SKM-1 treated with dmso at 0.1 percent for 144 hours (cell line): Measurements from ENCODE around the gene PRR35.
"Not testable (repeated sequence)": the region's sequence is repeated elsewhere in the genome, so short reads cannot be mapped to it uniquely, and the experiment has no call there.

Experiments used
- DNase-seq: peaks from one replicate; lab custom pipeline; 2025; ENCODE audit not compliant: unreplicated experiment; lab: John Stamatoyannopoulos, UW

PRR35 gene

DNA sequence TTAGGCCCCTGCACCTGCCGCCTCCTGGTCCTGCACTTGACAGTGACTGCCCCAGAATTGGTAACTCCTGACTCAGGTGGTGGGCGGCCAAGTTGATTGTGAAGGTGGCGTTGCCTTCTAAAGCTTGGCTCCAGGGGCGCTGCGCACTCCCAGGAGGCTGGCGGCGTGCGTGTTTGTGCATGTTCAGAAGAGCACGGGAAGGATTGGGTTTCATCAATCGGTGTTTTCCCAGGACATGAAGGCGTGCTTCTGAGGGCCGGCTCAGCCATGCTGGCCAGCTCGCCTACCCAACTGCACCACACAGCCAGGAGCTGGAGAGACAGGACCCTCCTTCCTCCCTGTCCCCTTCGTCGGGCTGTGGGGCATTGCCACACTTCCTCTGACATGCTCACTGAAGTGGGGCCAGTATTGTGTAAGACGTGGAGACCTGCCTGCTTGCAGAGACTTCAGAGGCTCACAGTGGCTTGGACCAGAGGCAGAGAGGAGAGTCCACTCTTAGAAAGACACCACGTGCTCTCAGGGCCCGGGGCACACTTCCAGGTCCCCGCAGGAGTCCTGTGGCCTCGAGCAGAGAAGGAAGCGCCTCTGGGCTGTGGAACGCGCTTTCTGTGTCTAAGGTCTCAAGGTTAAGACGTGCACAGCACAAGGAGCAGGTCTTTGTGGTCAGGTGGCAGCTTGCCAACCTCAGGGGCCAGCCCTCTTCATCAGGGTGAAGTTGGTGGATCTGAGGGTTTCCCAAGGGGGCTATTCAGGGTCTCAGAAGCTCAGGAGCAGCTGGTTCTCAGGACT is 32.5 kb downstream of the PRR35 start:
- peak; percentile 93 for DNase-seq

DNA sequence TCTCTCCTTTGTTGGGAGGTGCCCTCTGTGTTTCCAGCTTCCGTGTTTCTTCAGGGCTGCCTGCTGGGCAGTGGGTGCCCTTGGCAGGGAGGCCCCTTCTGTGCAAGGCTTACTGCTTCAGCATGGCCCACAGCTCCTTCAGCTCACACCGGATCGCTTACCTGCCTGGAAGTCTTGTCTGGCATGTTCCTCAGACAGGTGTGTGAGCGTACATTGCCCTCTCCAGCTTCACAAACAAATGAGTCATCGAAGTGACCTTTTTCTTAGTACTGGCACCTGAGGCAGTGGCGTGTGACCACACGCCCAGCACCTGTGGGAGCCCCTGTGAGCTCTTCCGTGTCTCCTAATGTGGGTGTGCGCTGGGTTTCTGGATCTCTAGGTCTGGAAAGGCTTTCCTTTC is 33.2 kb downstream of the PRR35 start:
- no peak for DNase-seq

DNA sequence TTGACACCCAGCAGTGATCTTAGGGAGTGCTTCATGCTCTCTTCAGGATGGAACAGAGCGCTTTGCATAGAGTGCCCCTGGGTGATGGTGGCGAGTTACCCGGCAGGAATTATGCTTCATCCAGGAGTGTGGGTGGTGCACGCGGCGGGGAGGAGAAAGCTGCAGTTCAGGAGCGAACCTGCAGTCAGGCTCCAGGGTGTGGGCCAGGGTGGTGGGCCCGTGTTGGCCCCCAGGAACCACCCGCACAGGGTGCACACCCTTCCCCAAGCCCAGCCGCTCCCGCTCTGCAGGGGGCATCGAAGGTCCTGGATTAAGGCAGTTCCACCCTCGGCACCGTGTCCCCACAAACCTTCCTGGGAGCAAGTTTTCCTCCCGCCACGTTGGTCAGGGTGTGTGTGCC is 33.6 kb downstream of the PRR35 start:
- DNase-seq: no peak

DNA sequence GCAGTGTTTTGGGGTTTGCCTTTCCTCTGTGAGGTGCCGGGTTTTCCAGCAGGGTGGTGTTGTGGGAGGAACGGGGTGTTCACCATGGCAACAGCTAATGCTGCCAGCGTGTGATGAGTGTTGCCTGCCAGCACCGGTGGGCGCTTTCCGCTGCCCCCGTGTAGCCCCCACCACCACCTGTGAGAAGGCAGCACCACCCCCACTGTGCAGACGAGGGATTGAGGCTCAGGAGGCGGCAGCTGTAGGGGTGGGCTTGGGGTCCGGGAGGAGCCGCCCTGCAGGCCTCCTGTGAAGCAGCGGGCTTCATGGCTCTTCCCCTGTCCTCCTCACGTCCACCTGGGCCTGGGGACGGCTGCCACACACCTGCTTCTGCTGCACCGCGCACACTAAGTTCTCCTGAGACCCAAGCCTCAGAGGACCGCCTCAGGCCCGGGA is 34.9 kb downstream of the PRR35 start:
- no peak for DNase-seq

DNA sequence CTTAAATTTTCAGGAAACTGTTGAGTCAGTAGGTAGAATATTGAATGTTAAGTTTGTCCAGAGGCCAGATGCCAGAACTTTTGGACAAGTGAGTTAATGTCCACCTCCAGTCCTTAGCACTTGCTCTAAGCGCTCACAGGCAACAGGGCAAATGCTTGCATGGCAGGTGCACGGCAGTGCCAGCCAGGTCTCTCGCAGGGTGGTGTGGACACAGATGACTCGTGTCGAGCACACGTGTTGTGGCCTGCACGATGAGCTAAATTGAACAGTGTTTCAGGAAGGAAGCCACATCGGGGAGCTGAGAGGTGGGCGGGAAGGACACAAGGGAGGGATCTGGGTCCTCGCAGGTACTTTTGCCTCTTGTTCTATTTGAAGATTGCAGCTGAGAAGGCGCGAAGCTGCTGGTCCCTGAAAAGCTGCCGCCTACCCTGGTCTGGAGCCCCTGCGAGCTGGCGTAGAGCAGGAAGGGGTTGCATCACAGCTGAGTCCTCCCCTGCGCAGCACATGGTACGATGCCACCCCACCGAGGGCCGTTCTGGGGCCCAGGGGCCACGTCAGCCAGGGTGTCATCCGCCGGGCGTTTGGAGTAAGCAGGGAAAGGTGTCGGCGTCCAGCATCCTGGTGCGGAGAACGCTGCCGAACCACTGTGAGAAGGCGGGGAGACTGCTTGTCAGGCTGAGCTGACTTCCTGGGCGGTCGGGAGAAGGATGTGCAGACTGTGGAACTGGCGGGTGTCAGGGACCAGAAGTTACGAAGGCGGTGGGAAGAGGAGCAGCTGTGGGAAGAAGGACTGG is 35.9 kb downstream of the PRR35 start:
- DNase-seq: no peak

DNA sequence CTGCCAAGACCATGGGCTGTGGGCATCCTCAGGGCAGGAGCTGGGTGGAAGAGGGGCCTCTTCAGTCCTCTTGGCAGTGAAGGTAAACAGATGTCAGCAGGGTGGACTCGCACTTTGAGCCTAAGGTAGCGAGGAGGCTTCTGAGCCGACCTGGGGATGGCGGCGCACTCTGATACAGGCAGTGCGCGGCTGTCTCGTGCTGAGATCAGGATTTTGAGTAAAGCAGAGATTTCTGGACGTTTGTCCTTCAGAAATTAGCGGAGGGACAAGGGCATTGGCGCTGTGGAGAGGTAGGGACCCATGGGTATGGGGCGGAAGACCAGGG is 36.5 kb downstream of the PRR35 start:
- DNase-seq: no peak

DNA sequence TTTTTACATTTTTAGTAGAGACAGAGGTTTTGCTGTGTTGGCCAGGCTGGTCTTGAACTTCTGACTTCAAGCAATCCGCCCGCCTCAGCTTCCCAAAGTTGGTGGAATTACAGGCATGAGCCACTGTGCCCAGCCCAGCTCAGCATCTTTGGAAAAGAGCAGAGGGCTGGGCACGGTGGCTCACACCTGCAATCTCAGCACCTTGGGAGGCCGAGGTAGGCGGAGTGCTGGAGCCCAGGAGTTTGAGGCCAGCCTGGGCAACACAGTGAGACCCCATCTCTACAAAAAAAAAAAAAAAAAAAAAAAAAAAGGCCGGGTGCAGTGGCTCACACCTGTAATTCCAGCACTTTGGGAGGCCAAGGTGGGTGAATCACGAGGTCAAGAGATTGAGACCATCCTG is 37.5 kb downstream of the PRR35 start:
- DNase-seq: not testable (repeated sequence)

DNA sequence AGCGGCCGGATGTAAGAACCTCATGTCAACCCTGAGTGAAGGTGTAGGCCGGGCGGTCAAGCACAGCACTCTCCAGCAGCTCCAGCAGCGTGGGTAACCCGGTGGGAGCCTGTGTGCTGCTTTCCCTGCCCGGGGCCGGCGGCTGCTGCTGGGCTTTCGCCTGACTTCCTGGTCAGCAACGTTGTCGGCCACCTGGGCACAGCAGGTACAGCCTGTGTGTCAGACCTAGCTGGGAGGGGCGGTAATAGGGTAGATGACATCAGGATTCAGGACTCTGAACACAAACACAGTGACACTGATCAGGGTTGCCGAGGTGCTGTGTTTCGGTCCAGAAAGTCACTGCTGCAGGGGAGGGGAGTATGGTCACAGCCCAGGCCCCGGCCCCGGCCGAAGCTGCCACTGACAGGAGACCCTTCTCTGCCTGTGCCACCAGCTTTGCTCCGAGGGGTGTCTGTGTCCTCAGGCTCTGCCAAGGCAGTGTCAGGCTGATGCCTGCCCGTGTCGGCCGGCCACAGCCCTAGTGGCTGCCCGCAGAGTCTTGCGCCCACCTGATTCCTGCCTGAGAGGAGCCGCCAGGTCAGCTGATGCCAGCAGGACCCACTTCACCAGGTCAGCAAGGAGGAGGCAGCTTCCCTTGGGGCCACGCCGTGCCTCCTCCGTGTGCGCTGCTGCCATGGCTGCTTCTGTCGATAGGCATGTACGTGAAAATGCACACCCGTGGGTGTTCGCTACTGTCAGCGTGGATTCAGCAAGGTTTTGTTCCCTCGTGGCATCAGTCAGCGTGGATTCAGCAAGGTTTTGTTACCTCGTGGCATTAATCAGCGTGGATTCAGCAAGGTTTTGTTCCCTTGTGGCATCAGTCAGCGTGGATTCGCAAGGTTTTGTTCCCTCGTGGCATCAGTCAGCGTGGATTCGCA is 38.9 kb downstream of the PRR35 start:
- DNase-seq: no peak

DNA sequence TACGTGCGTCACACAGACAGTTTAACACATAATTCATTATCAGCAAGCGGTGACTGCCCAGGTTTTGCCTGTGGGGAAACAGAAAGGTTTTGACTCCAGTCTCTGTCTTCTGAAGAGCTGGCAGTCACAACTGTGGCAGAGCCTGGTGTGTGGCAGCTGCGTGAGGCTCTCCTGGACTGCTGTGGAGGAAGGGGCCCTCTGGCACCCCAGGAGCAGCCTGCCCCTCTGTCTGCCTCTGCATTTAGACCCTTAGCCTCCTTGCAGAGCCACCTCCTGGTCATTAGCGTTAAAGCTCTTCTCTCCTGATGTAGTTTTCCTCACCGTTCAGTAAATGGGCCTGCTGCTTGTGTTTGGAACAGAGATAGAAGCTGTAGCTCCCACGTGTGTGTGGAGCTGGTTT is 40.6 kb downstream of the PRR35 start:
- peak; percentile 19 for DNase-seq

DNA sequence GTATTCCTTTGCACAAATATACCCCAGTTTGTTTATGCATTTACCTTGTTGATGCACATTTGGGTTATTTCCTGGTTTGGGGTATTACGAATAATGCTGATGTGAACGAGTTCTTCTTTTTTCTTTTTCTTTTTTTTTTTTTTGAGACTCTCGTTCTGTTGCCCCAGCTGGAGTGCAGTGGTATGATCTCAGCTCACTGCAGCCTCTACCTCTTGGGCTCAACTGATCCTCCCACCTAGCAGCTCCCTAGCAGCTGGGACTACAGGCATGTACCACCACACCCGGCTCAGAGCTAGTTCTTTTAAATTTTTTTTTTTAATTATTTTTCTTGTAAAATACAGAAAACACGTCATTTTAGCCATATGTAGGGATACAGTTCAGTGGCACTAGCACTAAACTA is 43.7 kb downstream of the PRR35 start:
- no peak for DNase-seq

DNA sequence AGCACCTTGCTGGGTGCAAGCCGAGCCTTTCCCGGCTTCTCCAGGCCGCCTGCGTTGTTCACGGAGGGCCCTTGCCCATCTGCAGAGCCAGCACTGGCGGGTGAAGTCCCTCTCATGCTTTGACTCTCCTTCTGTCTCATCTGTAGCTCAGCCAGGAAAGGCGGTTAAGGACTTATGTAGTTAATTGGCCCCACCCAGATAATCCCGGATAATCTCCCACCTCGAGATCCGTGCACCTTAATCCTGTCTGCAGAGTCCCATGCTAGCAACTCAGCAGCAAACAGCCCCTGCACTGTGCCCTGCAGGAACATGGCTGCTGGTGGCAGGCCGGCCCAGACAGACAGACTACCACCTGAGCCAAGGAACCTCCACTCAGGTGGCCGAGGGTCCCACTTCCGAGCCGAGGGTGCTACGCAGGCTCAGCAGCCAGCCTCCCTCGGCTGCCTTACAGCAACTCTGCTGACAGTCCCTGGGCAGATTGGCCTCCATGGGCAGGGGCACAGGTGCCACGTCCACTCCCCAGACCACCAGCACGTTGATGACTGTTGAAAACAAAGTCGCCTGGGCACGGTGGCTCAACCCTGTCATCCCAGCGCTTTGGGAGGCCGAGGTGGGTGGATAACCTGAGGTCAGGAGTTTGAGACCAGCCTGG is 46.6 kb downstream of the PRR35 start:
- no peak for DNase-seq

DNA sequence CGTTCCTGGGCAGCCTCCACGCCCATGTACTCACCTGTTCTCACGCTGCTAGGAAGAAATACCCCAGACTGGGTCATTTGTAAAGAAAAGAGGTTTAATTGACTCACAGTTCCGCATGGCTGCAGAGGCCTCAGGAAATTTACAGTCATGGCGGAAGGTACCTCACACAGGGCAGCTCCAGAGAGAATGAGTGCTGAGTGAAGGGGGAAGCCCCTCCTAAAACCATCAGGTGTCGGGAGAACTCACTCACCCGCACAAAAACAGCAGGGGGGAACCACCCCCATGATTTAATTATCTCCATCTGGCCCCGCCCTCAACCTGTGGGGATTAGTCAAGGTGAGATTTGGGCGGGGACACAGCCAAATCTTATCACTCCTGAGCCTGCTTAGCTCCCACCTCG is 47.8 kb downstream of the PRR35 start:
- DNase-seq: no peak

DNA sequence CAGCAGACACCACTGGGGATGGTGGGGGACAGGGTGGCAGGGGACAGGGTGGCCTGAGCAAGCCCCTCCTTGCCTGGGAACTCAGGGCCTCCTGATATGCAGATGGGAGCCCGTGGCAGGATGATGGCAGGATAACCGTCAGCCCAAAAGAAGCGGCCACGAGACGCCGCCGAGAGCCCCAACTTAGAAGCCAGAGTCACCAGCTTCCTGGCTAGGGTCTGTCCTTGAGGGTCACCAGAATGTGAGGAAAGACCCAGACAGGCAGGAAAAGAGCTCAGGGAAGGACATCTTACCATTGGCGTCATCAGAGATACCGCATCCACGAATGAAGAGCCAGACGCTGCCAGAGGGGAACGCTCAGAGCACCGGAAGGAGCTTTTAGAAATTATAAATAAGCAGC is 49.1 kb downstream of the PRR35 start:
- no peak for DNase-seq

DNA sequence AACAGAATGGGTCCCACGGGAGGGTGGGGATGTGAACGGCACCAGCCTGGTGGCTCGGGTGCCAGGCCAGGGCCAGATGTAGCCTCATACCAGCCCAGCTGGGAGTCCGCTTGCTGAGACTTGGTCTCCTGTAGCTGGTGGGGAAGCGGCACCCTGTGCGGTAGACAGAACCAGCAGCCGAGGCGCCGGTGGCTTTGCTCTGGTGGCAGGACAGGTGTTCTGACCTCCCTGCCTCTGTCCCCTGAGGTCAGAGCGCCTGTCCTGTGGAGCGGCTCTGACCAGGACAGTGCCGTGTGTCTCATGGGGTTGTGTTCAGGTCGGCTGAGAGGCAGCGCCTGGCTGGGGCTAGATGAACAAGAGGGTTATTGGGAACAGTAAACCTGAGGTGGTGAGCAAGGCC is 49.8 kb downstream of the PRR35 start:
- no peak for DNase-seq

DNA sequence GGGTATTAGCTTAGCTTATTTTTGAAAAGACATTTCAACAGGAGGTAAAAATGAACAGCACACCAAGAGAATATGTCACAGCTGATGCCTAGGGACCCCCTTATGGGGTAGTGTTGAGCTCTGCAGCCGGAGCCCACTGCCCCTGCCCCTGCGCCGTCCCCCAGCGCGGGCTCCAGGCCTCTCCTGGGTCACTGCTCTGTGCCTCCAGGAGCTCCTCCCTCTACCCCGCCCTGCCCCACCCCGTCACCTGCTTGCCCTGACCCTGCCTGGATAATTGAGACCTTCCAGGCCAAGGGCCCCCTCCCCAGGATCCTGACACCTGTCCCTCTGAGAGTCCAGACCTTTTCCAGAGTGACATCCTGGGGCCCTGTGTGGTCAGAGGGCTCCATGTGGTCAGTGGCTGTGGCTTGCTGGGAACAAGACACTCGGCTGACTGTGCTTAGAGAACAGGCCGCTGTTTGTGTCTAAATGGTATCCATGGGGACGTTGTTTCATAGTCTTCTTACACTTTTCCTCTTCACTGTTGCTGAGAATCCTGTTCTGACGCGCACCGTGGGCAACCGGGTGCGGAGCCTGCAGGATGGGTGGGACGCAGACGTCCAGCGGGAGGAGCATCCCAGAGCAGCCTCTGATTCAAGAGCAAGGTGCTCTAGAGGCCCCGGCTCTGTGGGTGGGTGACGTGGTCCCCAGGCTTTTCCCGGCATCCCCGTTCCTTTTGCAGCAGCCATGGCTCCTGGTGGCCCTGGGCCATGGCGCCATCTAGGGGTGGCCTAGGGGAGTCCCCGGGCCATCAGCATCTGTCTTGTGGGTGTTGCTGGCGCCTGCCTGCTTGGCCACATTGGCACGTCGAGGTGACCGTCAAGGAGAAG is 50.6 kb downstream of the PRR35 start:
- no peak for DNase-seq

DNA sequence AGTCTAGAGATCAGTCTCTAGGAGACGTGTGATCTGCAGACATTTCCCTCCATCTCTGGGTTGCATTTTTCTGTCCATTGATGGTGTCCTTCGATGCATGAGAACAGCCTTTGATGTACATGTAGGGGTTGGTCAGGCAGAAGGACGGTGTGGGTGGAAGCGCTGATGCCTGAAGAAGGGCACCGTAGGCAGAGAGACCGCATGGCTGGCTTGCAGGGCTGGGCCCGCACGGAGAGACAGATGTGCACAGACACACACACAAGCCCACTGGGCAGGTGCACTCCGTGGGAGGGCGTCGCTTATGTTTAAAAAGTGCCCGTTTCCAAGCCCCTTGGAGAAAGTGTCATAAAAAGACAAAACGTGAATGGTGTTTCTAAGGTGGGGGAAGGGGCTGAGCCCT is 54.9 kb downstream of the PRR35 start:
- no peak for DNase-seq
